Neuronal stem cell (in vitro differentiated cells): Measurements from ENCODE around the gene CEP20.

Experiments used
- DNase-seq: peaks from one replicate; pipeline ENCODE4 v3.0.0-alpha.2; 2013; ENCODE audit warnings: low spot score
- H2AFZ ChIP-seq: one replicate; pipeline ENCODE4 v1.6.1; 2013; ENCODE audit warnings: mild to moderate bottlenecking, low read length, inconsistent platforms
- H2AK5ac ChIP-seq: 2 replicates; pipeline ENCODE4 v1.6.1; 2013; ENCODE audit warnings: low read depth, mild to moderate bottlenecking, inconsistent platforms, low read length, moderate library complexity, mixed read lengths
- H2BK120ac ChIP-seq: 2 replicates; pipeline ENCODE4 v1.6.1; 2013; ENCODE audit warnings: low read depth, mild to moderate bottlenecking, inconsistent platforms, low read length, moderate library complexity, mixed read lengths
- H2BK12ac ChIP-seq: one replicate; pipeline ENCODE4 v1.6.1; 2013; ENCODE audit warnings: low read length, inconsistent platforms
- H2BK15ac ChIP-seq: 2 replicates; pipeline ENCODE4 v1.6.1; 2013; ENCODE audit warnings: mild to moderate bottlenecking, low read length, inconsistent platforms, mixed read lengths
- H2BK5ac ChIP-seq: one replicate; pipeline ENCODE4 v1.6.1; 2013; ENCODE audit warnings: inconsistent platforms, mild to moderate bottlenecking, low read length, moderate library complexity
- H3K14ac ChIP-seq: one replicate; pipeline ENCODE4 v1.6.1; 2013; ENCODE audit warnings: low read length, inconsistent platforms
- H3K18ac ChIP-seq: 2 replicates; pipeline ENCODE4 v1.6.1; 2013; ENCODE audit warnings: low read length, inconsistent platforms
- H3K23ac ChIP-seq: 2 replicates; pipeline ENCODE4 v1.6.1; 2013; ENCODE audit warnings: low read depth, mild to moderate bottlenecking, mixed read lengths, low read length, inconsistent platforms; ENCODE audit not compliant: poor library complexity
- H3K27ac ChIP-seq: replicated peaks from 3 replicates; pipeline ENCODE4 v1.5.1; 2013; ENCODE audit warnings: low read length, inconsistent platforms
- H3K27me3 ChIP-seq, 3 experiments: 2 replicates each; pipeline ENCODE4 v1.6.1; 2013; ENCODE audit warnings: low read length in 3 of 3, mild to moderate bottlenecking in 2 of 3, inconsistent platforms in 1 of 3, low read depth in 1 of 3, mixed read lengths in 1 of 3, moderate library complexity in 1 of 3; ENCODE audit not compliant: control insufficient read depth in 3 of 3, insufficient read depth in 3 of 3
- H3K36me3 ChIP-seq, 2 donors: replicated peaks in 1 of 2; 2 replicates each; pipeline ENCODE4 v1.6.1; 2013; ENCODE audit warnings: low read length in 2 of 2; ENCODE audit not compliant: control insufficient read depth in 2 of 2, insufficient read depth in 2 of 2
- H3K4ac ChIP-seq: 2 replicates; pipeline ENCODE4 v1.6.1; 2013; ENCODE audit warnings: inconsistent platforms, mild to moderate bottlenecking, low read length, moderate library complexity
- H3K4me1 ChIP-seq, 2 donors: 1 replicate in 1 of 2; 2 replicates in 1 of 2; pipeline ENCODE4 v1.6.1; 2013; ENCODE audit warnings: low read length in 2 of 2, low read depth in 1 of 2; ENCODE audit not compliant: control insufficient read depth in 2 of 2, insufficient read depth in 1 of 2
- H3K4me2 ChIP-seq: one replicate; pipeline ENCODE4 v1.6.1; 2013; ENCODE audit warnings: mild to moderate bottlenecking, low read length, inconsistent platforms; ENCODE audit not compliant: insufficient read depth, poor library complexity, severe bottlenecking
- H3K4me3 ChIP-seq, 2 donors: 2 replicates each; pipeline ENCODE4 v1.5.1; 2013; ENCODE audit warnings: low read length in 2 of 2, mild to moderate bottlenecking in 2 of 2, inconsistent platforms in 1 of 2, moderate library complexity in 1 of 2
- H3K79me1 ChIP-seq: one replicate; pipeline ENCODE4 v1.6.1; 2013; ENCODE audit warnings: low read depth, mild to moderate bottlenecking, inconsistent platforms, low read length, moderate library complexity
- H3K9ac ChIP-seq: one replicate; pipeline ENCODE4 v1.6.1; 2013; ENCODE audit warnings: mild to moderate bottlenecking, low read depth, low read length, inconsistent platforms; ENCODE audit not compliant: poor library complexity
- H3K9me3 ChIP-seq, 2 donors: replicated peaks in 1 of 2; 2 replicates each; pipeline versions ENCODE3 to v1.6.1; 2013; ENCODE audit warnings: low read length in 2 of 2, mild to moderate bottlenecking in 2 of 2, inconsistent platforms in 1 of 2, low read depth in 1 of 2, mixed read lengths in 1 of 2, moderate library complexity in 1 of 2; ENCODE audit not compliant: control insufficient read depth in 2 of 2, insufficient read depth in 1 of 2
- H4K8ac ChIP-seq: one replicate; pipeline ENCODE4 v1.6.1; 2013; ENCODE audit warnings: low read depth, mild to moderate bottlenecking, inconsistent platforms, low read length, moderate library complexity
- H4K91ac ChIP-seq: one replicate; pipeline ENCODE4 v1.6.1; 2013; ENCODE audit warnings: low read length, low read depth, mild to moderate bottlenecking, inconsistent platforms; ENCODE audit not compliant: poor library complexity
- WGBS, 2 donors: extraction: QIAGEN DNeasy Blood & Tissue Kit; methylation state at CpG; one replicate each; pipeline ENCODE4 v1.1.7; 2013; ENCODE audit warnings: missing lambda C conversion rate in 2 of 2, mixed read lengths in 1 of 2; ENCODE audit not compliant: insufficient read length in 2 of 2, insufficient replicate concordance in 1 of 2; ENCODE audit errors: extremely low coverage in 2 of 2; 5-methylcytosine and 5-hydroxymethylcytosine counted together

The CEP20 gene

GRCh38 chr16:15829460-15829859, 58.9 kb downstream of the CEP20 start:
- H3K4me2 ChIP-seq = no peak overlapping the region
- H2BK5ac ChIP-seq = no peak overlapping the region
- no peak overlapping the region for H4K8ac ChIP-seq
- no peak overlapping the region for H3K23ac ChIP-seq
- H3K9me3 ChIP-seq = no peaks in the 10 kb centered on the region
- H3K4me1 ChIP-seq = no peaks in the 10 kb centered on the region
- peak overlapping the region; percentile 19 for H2AFZ ChIP-seq
- no peak overlapping the region for H3K9ac ChIP-seq
- no peak overlapping the region for H2BK15ac ChIP-seq
- peaks cover 0 to 13% (median 0%) of the 10 kb centered on the region in 3 experiments for H3K27me3 ChIP-seq
- H4K91ac ChIP-seq = no peak overlapping the region
- H2AK5ac ChIP-seq = no peak overlapping the region
- H3K27ac ChIP-seq = no peak overlapping the region
- DNase-seq = no peak
- H2BK120ac ChIP-seq = no peak overlapping the region
- no peaks in the 10 kb centered on the region for H3K36me3 ChIP-seq
- H3K4ac ChIP-seq = no peak overlapping the region
- no peak overlapping the region for H2BK12ac ChIP-seq
- H3K18ac ChIP-seq = no peak overlapping the region
- no peak overlapping the region for H3K14ac ChIP-seq
- H3K79me1 ChIP-seq = no peaks in the 10 kb centered on the region
- no peak overlapping the region for H3K4me3 ChIP-seq
- WGBS, 2 donors = no CpG with 5 or more reads among the region's 9 CpGs

DNA sequence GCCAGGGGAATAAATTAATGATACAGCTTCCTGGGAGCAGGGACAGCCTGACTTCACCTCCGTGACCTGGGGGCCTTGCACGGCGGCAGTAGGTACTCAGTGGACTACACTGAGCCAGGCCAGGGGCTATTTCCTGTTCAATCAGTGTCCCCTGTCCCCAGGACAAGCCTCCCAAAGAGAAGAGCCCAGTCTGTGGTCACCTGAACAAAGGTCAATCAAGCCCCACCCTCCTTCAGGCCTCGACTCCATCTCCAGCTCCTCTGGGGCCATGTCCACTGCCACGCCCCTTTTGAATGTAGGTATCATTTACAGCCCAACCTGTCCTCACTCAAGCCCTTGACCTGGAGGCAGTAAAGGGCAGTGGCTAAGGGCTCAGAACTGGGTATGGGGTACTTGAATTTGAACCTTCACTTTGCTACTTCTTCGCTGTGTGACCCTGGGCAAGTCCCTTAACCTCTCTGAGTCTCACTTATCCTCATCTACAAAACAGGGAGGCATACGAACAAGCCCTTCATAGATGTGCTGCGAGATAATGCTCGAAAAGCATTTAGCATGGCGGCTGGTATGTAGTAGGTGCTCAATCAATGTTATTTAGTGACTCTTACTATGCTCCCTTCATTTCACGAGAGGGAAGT, 60.6 kb downstream of the CEP20 start:
- no CpG with 5 or more reads among the region's 11 CpGs for WGBS, 2 donors
- H3K4ac ChIP-seq = no peak overlapping the region
- H3K23ac ChIP-seq = no peak overlapping the region
- no peak overlapping the region for H2AFZ ChIP-seq
- H4K8ac ChIP-seq = no peak overlapping the region
- no peak overlapping the region for H3K4me2 ChIP-seq
- no peak overlapping the region for H2BK5ac ChIP-seq
- no peak for DNase-seq
- no peak overlapping the region for H3K9ac ChIP-seq
- no peak overlapping the region for H2AK5ac ChIP-seq
- no peak overlapping the region for H2BK15ac ChIP-seq
- H2BK120ac ChIP-seq = no peak overlapping the region
- no peaks in the 10 kb centered on the region for H3K36me3 ChIP-seq
- no peaks in the 10 kb centered on the region for H3K4me1 ChIP-seq
- H4K91ac ChIP-seq = no peak overlapping the region
- H3K4me3 ChIP-seq = no peak overlapping the region
- peaks cover 0 to 13% (median 0%) of the 10 kb centered on the region in 3 experiments for H3K27me3 ChIP-seq
- no peaks in the 10 kb centered on the region for H3K79me1 ChIP-seq
- H2BK12ac ChIP-seq = no peak overlapping the region
- no peak overlapping the region for H3K14ac ChIP-seq
- H3K18ac ChIP-seq = no peak overlapping the region
- no peak overlapping the region for H3K27ac ChIP-seq
- H3K9me3 ChIP-seq = no peaks in the 10 kb centered on the region

GRCh38 chr16:15827299-15827698, 61.1 kb downstream of the CEP20 start:
- Histone ChIP-seq H3K4me3 (no peak overlapping the region), H2BK120ac (no peak overlapping the region), H2BK5ac (no peak overlapping the region), H3K9ac (peak overlapping the region; percentile 12), H3K23ac (no peak overlapping the region), H2AFZ (no peak overlapping the region), H3K4me1 (no peaks in the 10 kb centered on the region), H4K91ac (no peak overlapping the region), H2AK5ac (no peak overlapping the region), H3K4ac (no peak overlapping the region), H2BK15ac (no peak overlapping the region), H2BK12ac (no peak overlapping the region), H3K27me3 (peaks cover 0 to 13% (median 0%) of the 10 kb centered on the region in 3 experiments), H4K8ac (no peak overlapping the region), H3K9me3 (no peaks in the 10 kb centered on the region), H3K79me1 (no peaks in the 10 kb centered on the region), H3K27ac (no peak overlapping the region), H3K4me2 (no peak overlapping the region), H3K18ac (no peak overlapping the region), H3K14ac (no peak overlapping the region), H3K36me3 (no peaks in the 10 kb centered on the region)
- DNase-seq = no peak
- no CpG with 5 or more reads among the region's 7 CpGs for whole genome bisulfite sequencing, 2 donors

DNA sequence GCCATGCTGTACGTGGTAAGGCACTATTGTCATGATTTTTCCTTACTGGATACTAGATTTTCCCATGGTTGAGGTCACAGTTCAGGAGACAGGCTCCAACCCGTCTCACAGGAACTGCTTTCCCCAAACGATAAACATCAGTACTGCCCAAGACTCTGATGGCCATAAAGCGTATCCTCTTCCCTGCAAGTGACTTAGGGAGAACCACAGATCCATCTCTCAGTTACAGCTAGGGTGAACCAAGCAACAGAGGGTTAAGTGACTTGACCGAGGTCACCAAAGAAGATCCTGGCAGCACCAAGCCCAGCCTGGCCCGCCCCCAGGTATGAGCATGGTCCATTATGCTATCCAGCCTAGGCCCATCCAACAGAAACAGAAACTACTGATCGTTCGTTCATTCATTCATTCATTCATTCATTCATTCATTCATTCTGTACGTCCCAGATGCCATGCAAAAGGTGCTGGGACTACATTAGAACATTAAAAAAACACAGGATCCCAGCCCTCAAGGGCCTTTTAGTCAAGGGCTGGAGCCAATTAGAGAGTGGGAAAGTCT, 62.6 kb downstream of the CEP20 start:
- H2BK12ac ChIP-seq = no peak overlapping the region
- no peak overlapping the region for H3K18ac ChIP-seq
- H3K4me2 ChIP-seq = no peak overlapping the region
- no peaks in the 10 kb centered on the region for H3K9me3 ChIP-seq
- H3K4me3 ChIP-seq = no peak overlapping the region
- H3K27ac ChIP-seq = no peak overlapping the region
- no peak overlapping the region for H3K4ac ChIP-seq
- H4K91ac ChIP-seq = no peak overlapping the region
- H3K14ac ChIP-seq = no peak overlapping the region
- H3K27me3 ChIP-seq = peaks cover 0 to 11% (median 0%) of the 10 kb centered on the region in 3 experiments
- no CpG with 5 or more reads among the region's 9 CpGs for WGBS, 2 donors
- H3K9ac ChIP-seq = no peak overlapping the region
- no peak overlapping the region for H2AFZ ChIP-seq
- H3K23ac ChIP-seq = no peak overlapping the region
- H4K8ac ChIP-seq = no peak overlapping the region
- H2BK5ac ChIP-seq = no peak overlapping the region
- no peak overlapping the region for H2BK120ac ChIP-seq
- no peak for DNase-seq
- no peaks in the 10 kb centered on the region for H3K36me3 ChIP-seq
- H2BK15ac ChIP-seq = no peak overlapping the region
- no peaks in the 10 kb centered on the region for H3K79me1 ChIP-seq
- no peak overlapping the region for H2AK5ac ChIP-seq
- no peaks in the 10 kb centered on the region for H3K4me1 ChIP-seq
